Tibial artery (tissue), 4 donors: ENCODE data around the gene GNA12.
"Not testable (repeated sequence)": the region's sequence is repeated elsewhere in the genome, so short reads cannot be mapped to it uniquely, and the experiment has no call there.

ENCODE experiments used
- DNase-seq, 2 donors: peaks; one replicate each; pipeline ENCODE4 v3.0.0-alpha.2; 2019
- H3K27ac ChIP-seq, 2 donors: fragments of 200-600 bp; sonication (generic) in 1 of 2; 1 replicate in 1 of 2; 2 replicates in 1 of 2; pipeline ENCODE4 v1.5.1; 2018 to 2019; ENCODE audit warnings: mild to moderate bottlenecking in 1 of 2
- H3K27me3 ChIP-seq, 2 donors: fragments of 200-600 bp; sonication (generic) in 1 of 2; one replicate each; pipeline versions ENCODE4 v1.5.1 to v1.6.0; 2016 to 2019
- H3K36me3 ChIP-seq, 3 donors: fragments of 200-600 bp; sonication (generic) in 2 of 3; one replicate each; pipeline ENCODE4 v1.5.1; 2016 to 2019; ENCODE audit warnings: mild to moderate bottlenecking in 2 of 3
- H3K4me1 ChIP-seq, 4 donors: fragments of 200-600 bp; sonication (generic) in 2 of 4; 1 replicate in 3 of 4; 2 replicates in 1 of 4; pipeline ENCODE4 v1.5.1; 2016 to 2019
- H3K4me3 ChIP-seq, 2 donors: fragments of 200-600 bp; sonication (generic) in 1 of 2; 1 replicate in 1 of 2; 2 replicates in 1 of 2; pipeline ENCODE4 v1.5.1; 2018 to 2019; ENCODE audit warnings: mild to moderate bottlenecking in 2 of 2
- H3K9me3 ChIP-seq, 3 donors: fragments of 200-600 bp; sonication (generic) in 1 of 3; one replicate each; pipeline ENCODE4 v1.5.1; 2016 to 2019
- intact Hi-C: fragments of 100-400 bp; cut with DNase I; formaldehyde crosslinking; loops from one replicate; pipeline ENCODE4 v1.15.0; 2023; ENCODE audit warnings: low total_unique reads
- TF ChIP-seq, protein P1 (sequence below), 2 experiments: fragments of 200-600 bp in 1 of 2; fragments of 450-650 bp in 1 of 2; IDR thresholded peaks; one replicate each; pipeline ENCODE4 v1.5.1; 2017 to 2019; ENCODE audit warnings: antibody characterized with exemption in 2 of 2, mild to moderate bottlenecking in 1 of 2, moderate library complexity in 1 of 2

Gene GNA12

DNA sequence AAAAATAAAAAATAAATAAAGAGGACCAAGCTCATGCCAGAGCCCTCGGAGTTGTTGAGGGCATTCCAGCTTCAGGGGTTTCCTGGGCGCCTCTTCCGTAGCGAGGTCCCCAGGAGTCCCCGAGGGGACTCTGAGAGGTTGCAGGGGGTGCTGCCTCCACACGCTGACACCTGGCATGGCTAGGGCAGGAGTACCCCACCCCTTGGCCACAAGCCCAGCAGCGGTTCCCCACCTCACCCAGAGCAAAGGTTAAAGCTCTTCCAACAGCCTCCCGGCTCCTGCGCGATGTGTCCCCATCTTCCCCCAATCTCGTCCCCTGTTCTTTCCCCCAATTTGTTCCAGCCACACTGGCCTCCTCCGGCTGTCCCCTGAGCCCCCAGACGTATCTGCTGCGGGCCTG is 151.6 kb downstream of the GNA12 start:
- intact Hi-C loops = no loop called here
- H3K9me3 ChIP-seq = no peaks in the 10 kb centered on the region
- peaks cover 4 to 27% (median 23%) of the 10 kb centered on the region in 4 donors for H3K4me1 ChIP-seq
- H3K4me3 ChIP-seq = no peak overlapping the region
- TF ChIP-seq, protein P1, sequence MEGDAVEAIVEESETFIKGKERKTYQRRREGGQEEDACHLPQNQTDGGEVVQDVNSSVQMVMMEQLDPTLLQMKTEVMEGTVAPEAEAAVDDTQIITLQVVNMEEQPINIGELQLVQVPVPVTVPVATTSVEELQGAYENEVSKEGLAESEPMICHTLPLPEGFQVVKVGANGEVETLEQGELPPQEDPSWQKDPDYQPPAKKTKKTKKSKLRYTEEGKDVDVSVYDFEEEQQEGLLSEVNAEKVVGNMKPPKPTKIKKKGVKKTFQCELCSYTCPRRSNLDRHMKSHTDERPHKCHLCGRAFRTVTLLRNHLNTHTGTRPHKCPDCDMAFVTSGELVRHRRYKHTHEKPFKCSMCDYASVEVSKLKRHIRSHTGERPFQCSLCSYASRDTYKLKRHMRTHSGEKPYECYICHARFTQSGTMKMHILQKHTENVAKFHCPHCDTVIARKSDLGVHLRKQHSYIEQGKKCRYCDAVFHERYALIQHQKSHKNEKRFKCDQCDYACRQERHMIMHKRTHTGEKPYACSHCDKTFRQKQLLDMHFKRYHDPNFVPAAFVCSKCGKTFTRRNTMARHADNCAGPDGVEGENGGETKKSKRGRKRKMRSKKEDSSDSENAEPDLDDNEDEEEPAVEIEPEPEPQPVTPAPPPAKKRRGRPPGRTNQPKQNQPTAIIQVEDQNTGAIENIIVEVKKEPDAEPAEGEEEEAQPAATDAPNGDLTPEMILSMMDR (IDR thresholded peaks at IDR 0.05) = no peak
- no peak overlapping the region for H3K27ac ChIP-seq
- no peak for DNase-seq
- peaks cover 0 to 13% of the 10 kb centered on the region in 2 donors for H3K27me3 ChIP-seq
- H3K36me3 ChIP-seq = no peaks in the 10 kb centered on the region

DNA sequence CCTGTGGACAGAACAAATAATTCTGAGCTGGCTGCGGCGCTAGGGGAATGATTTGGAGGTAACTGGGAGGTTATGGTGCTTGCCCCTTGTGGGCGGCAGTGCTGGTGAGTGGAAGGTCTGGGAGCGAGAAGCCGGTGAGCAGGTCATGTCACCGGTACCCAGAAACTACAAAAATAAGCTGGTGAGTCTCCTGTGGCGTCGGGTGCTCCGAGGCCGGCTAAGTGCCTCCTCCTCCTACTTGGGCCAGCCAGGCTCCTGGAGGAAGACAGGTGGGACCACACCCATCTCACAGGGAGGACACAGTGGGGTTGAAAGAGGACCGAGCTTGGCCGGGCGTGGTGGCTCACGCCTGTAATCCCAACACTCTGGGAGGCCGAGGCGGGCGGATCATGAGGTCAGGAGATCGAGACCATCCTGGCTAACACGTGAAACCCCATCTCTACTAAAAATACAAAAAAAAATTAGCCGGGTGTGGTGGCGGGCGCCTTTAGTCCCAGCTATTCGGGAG is 152.1 kb downstream of the GNA12 start:
- intact Hi-C loops, H3K9me3 ChIP-seq, H3K4me3 ChIP-seq, H3K36me3 ChIP-seq, DNase-seq, H3K27ac ChIP-seq: not testable (repeated sequence)
- H3K27me3 ChIP-seq = peaks cover 0 to 19% of the 10 kb centered on the region in 2 donors
- H3K4me1 ChIP-seq = peaks cover 4 to 33% (median 26%) of the 10 kb centered on the region in 4 donors

DNA sequence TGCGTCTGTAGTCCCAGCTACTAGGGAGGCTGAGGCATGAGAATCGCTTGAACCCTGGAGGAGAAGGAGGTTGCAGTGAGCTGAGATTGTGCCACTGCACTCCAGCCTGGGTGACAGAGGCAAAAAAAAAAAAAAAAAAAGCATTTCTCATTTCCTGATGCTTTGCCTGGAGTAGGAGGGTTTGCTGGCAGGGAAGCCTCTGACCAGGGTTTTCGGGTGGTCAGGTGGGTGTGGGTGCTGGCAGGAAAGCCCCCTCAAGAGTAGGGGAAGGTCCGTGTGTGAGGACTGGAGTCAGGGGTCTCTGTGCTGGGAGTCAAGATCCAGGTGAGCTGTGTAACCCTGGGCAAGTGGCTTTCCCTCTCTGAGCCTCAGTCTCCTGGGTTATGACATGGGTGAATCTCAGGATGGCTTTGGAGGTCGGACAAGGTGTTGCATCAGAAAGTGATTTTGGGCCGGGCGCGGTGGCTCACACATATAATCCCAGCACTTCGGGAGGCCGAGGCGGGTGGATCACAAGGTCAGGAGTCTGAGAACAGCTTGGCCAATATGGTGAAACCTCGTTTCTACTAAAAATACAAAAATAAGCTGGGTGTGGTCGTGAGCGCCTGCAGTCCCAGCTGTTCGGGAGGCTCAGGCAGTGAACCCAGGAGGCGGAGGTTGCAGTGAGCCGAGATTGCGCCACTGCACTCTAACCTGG is 152.9 kb downstream of the GNA12 start:
- H3K27me3 ChIP-seq = peaks cover 0 to 25% of the 10 kb centered on the region in 2 donors
- TF ChIP-seq, protein P1 (IDR thresholded peaks at IDR 0.05) = no peak
- H3K4me1 ChIP-seq = peaks cover 4 to 33% (median 26%) of the 10 kb centered on the region in 4 donors
- no peak overlapping the region for H3K4me3 ChIP-seq
- no peaks in the 10 kb centered on the region for H3K36me3 ChIP-seq
- intact Hi-C loops = no loop called here
- no peak overlapping the region for H3K27ac ChIP-seq
- DNase-seq = no peak
- H3K9me3 ChIP-seq = no peaks in the 10 kb centered on the region

DNA sequence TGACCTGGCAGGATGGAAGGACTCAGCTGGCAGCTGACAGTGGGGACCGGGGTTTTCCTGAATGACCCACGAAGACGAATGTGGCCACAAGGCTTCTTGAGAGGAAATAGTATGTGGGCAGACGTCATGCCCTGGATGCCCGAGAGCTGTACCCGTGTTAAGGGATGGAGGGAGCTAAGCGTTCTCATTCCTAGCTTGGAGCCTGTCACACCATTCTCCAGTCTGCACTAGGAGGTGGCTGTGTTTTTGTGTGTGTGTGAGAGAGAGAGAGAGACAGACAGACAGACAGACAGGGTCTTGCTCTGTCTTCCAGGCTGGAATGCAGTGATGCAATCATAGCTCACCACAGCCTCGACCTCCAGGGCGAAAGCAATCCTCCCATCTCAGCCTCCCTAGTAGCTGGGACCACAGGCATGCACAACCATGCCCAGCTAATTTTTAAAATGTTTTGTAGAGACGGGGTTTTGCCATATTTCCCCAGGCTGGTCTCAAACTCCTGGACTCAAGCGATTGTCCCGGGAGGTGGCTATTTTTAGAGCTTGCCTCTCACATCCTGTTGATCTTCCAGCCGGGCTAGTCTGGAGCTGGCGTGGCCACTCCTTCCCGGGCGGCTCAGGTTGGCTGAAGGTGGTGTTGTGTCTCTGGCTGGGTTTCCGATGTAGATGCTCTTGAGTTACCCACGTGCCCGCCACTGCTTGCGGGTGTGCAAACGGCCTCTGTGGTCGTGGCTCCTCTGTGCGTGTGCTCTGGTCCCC is 154.0 kb downstream of the GNA12 start:
- peaks cover 0 to 29% of the 10 kb centered on the region in 2 donors for H3K27me3 ChIP-seq

DNA sequence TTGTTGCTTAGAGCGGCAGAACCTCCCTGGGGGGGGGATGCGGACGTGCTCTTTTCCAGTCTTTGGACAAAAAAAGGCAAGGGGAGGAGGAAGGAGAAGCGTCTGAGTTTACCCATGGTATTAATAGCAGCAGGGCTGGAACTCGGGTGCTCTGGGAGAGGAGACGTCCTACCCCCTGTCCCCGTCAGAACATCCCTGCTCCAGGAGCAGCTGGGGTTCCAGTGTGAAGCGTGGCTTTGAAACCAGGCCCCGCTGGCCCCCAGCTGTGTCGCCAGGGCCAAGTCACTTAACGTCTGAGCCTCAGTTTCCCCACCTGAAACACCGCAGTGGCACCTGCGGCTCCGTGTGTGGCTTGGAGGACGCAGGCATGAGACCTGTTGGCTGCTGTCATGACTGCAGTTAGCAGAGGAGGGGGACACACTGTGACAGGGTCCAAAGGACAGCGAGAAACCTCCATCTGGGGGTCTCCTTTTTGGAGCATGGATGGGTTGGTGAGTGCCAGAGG is 154.7 kb downstream of the GNA12 start:
- Histone ChIP-seq H3K27ac (peak overlapping the region in 1 of 2 donors; percentile 18), H3K27me3 (peaks cover 0 to 29% of the 10 kb centered on the region in 2 donors), H3K4me3 (peak overlapping the region; percentile 39 to 56), H3K4me1 (peaks cover 4 to 33% (median 26%) of the 10 kb centered on the region in 4 donors), H3K36me3 (no peaks in the 10 kb centered on the region), H3K9me3 (no peaks in the 10 kb centered on the region)
- intact Hi-C loops = loop anchor here (10.0 kb wide), 1 partner anchor 125 kb away; no protein-coding TSS in a partner anchor
- TF ChIP-seq, protein P1 (IDR thresholded peaks at IDR 0.05) = no peak
- DNase-seq = no peak

More for the DNA sequence above, 154.0 kb downstream of the GNA12 start:
- H3K27ac ChIP-seq = no peak overlapping the region
- peaks cover 4 to 33% (median 26%) of the 10 kb centered on the region in 4 donors for H3K4me1 ChIP-seq
- H3K9me3 ChIP-seq = no peaks in the 10 kb centered on the region
- TF ChIP-seq, protein P1 (IDR thresholded peaks at IDR 0.05) = no peak
- H3K4me3 ChIP-seq = no peak overlapping the region
- DNase-seq = no peak
- H3K36me3 ChIP-seq = no peaks in the 10 kb centered on the region
- intact Hi-C loops = loop anchor here (10.0 kb wide), 1 partner anchor 125 kb away; no protein-coding TSS in a partner anchor
